GM15510 (cell line): Measurements from ENCODE around the gene IFI35.

Source experiments
- POLR2A ChIP-seq: IDR thresholded peaks from 3 replicates; pipeline ENCODE4 v1.6.1; 2011; ENCODE audit warnings: borderline replicate concordance; ENCODE audit not compliant: insufficient read length; ENCODE audit errors: extremely low read depth

Gene IFI35

GRCh38 chr17:43014649-43015542 is 8.3 kb downstream of the IFI35 start:
- no peak for TF ChIP-seq POLR2A

DNA sequence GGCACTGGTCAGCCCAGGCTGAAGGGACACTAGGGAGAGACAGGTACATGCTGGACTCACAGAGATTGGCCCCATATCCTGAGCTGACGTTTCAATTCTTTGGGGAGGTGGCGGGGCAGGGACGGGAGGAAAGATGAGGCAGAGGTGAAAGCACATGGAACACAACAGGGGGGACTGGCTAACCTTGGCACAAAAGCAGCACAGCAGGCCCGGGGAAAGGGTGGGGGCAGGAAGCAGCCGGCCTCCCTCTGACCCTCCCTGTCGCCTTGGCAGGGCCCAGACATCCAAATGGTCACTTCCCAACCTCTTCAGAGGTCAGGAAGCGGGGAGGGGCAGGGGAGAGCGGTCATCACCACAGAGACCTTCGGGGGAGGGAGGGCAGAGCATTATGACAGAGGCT is 9.0 kb downstream of the IFI35 start:
- no peak for TF ChIP-seq POLR2A

GRCh38 chr17:43016216-43016615 is 9.6 kb downstream of the IFI35 start:
- no peak for TF ChIP-seq POLR2A

- TF ChIP-seq POLR2A = no peak
These were observed 11.6 kb downstream of the IFI35 start for GRCh38 chr17:43018008-43018853.

DNA sequence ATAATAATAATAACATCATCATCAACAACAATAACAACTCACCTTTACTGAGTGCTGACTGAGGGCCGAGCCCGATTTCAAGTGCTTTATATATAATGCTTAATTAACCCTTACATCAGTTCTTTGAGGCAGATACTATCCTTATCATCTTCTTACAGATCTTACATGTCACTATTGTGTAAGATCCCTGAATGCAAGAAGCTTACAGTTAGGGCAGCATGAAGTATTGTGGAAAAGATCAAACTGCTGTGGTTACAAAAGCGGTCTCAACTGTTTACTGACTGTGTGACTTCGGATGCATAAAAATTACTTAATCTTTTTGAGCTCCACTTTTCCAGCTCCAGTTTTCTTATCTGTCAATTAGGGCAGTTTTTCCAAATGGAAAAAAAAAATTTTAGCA is 12.3 kb downstream of the IFI35 start:
- no peak for TF ChIP-seq POLR2A

DNA sequence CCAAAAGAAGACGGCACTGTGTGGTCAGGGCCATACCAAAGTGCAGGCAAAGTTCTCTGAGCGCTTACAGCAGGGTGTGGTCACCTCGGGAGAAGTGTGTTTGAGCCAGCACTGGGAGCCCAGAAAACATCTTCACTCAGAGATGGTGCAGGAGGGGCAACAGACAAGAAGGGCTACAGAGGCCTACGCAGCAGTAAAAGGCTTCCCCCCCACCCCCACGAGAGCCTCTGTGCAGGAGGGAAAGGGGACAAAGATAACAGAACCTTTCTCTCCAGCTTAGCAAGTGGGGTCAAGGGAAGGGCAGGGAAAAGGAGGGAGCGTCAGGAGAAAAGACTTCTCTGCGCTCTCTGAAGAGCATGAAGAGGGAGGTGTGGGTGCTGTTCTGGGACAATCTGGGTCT is 12.8 kb downstream of the IFI35 start:
- TF ChIP-seq POLR2A = no peak

DNA sequence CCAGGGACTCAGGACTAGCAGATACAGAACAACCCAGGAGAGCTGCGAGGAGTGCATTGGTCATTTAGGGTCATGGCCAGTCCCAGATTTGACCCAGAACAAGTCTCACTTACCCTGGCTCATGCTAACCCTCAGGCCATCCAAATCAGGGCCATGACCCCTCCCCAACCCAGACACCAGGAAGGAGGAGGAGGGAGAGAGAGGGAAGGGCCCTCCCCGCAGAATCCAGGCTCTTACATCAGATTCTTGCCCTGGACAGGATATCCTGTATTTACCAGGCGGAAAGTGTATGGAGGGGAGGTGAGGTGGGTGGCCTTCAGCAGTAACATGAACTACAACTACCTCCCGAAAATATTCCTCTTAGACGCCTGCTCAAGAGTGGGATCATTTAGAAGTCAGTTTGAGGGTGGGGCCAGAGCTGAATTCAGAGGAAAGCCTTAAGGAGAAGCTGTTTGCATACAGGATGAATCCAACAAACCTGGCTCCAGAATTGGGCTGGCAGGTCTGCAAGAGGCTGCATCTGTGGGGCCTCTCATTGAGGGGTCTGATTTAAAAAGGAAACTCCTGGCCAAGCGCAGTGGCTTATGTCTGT is 13.5 kb downstream of the IFI35 start:
- no peak for TF ChIP-seq POLR2A

GRCh38 chr17:43020789-43021740 is 14.5 kb downstream of the IFI35 start:
- no peak for TF ChIP-seq POLR2A

DNA sequence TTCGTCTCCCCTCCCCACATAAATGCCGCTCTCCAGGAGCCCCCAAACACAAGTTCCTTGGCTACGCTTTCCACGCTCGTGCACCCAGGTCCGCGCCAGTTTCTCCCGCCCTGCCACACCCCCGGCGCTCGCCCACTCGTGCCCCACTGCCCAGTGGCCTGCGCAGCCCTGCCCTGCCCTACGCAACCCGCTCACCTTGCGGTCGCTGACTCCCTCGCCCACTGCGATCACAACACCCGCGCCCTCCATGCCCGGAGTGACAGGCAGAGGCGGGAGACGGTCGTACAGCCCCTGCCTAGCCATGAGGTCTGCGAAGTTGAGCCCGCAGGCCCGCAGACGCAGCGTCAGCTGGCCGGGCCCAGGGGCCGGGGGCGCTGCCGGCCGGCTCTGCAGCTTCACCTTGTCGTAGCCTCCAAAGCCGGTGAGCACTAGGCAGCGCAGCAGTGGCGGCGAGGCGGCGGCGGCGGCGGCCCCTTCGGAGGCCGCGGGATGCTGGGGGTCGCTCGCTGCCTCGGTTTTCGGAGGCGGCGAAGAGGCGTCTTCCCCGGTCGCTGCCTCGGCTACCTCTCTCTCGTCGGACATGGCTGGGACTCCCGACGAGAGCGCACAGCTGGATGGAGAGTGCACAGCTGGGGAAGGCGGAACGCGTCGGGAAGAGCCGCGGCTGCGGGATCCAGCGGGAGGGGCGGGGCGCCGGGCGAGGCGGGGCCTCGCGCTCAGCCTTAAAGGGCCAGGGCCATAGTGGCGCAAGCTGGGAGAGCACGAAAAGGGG is 15.3 kb downstream of the IFI35 start, which contains the start of gene VAT1:
Gene VAT1, minus strand, starts transcription at position 645 of the 772 bp plus-strand sequence. Its CDS starts 63 bp downstream, at position 582.
- no peak for TF ChIP-seq POLR2A

DNA sequence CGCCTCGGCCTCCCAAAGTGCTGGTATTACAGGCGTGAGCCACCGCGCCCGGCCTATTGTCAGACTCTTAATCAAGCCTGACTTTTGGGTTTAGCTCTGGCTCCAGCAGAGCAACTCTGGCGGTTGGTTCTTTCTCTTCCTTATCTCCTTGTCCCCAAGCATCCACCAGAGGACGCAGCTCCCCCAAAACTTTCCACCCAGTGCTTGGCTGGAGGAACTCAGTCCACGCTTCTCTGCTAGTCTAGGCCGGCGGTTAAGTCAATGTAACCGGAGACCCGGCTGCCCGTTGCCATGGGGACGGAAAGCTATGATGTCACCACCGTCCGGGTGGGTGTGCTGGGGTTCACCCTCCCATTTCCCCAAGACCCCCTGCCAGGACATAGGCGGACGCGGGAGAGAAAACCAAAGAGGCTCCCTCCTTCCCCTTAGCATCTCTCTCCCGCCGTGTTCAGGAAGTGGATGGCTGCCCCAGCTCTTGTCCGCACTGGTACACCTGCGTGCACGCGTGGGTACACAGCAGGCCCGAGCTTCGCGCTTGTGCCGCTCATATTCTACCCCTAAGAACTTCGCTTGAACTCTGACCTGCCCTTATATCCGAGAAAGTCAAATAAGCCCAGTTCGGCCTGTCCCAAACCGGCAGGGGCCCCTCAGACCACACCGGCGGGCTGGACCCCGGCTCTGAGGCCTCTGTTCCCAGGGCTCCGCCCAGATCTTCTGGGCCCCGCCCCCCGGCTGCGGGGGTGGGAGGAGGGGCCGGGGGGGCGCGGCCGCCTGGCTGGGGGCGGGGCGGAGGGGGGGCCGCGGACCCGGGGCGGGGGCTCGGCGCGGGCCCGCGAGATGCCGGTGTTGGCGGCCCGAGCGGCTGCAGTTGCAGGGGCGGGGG is 18.1 kb downstream of the IFI35 start, which contains the start of gene RND2:
Gene RND2, plus strand, starts transcription at position 825 of the 883 bp plus-strand sequence. CDS start 117 bp downstream, outside the sequence.
- no peak for TF ChIP-seq POLR2A

DNA sequence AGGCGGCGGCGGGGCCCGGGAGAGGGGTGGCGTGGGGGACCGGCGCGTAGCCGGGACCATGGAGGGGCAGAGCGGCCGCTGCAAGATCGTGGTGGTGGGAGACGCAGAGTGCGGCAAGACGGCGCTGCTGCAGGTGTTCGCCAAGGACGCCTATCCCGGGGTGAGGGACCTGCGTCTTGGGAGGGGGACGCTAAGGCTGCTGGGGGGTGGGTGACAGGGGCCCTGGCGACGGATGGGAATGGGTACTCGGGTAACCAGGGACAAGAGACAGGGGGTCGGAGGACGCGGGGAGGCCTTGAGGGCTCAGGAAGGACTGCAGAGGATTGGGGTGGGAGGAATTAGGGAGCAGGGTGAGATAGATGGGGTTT is 18.7 kb downstream of the IFI35 start:
- TF ChIP-seq POLR2A = no peak
